BE2C (cell line): ENCODE data around the gene DNASE2.

Experiments
- DNase-seq: peaks from one replicate; pipeline ENCODE4 v3.0.0-alpha.2; 2020
- H3K27me3 ChIP-seq: fragments of 250-450 bp; sonication (Bioruptor Pico); 2 replicates; pipeline ENCODE4 v1.5.1; 2020; ENCODE audit warnings: mild to moderate bottlenecking
- H3K36me3 ChIP-seq: fragments of 250-450 bp; sonication (Bioruptor Pico); 2 replicates; pipeline ENCODE4 v1.5.1; 2020; ENCODE audit warnings: mild to moderate bottlenecking
- H3K4me1 ChIP-seq: fragments of 250-450 bp; sonication (Bioruptor Pico); 2 replicates; pipeline ENCODE4 v1.5.1; 2020
- H3K4me3 ChIP-seq: 2 replicates; pipeline ENCODE4 v1.5.1; 2011; ENCODE audit warnings: low read depth, low read length
- H3K9me3 ChIP-seq: fragments of 250-450 bp; sonication (Bioruptor Pico); 2 replicates; pipeline ENCODE4 v1.5.1; 2020
- TF ChIP-seq, protein P1 (sequence below): IDR thresholded peaks from 2 replicates; pipeline ENCODE4 v1.5.1; 2012; ENCODE audit warnings: mild to moderate bottlenecking, low read depth, low read length

DNASE2 gene

GRCh38 chr19:12865746-12866415, 15.4 kb downstream of the DNASE2 start:
- no peak for DNase-seq
- Histone ChIP-seq H3K4me3 (no peak overlapping the region), H3K36me3 (peaks cover 21% of the 10 kb centered on the region), H3K27me3 (no peaks in the 10 kb centered on the region), H3K4me1 (no peaks in the 10 kb centered on the region), H3K9me3 (no peaks in the 10 kb centered on the region)
- TF ChIP-seq, protein P1, sequence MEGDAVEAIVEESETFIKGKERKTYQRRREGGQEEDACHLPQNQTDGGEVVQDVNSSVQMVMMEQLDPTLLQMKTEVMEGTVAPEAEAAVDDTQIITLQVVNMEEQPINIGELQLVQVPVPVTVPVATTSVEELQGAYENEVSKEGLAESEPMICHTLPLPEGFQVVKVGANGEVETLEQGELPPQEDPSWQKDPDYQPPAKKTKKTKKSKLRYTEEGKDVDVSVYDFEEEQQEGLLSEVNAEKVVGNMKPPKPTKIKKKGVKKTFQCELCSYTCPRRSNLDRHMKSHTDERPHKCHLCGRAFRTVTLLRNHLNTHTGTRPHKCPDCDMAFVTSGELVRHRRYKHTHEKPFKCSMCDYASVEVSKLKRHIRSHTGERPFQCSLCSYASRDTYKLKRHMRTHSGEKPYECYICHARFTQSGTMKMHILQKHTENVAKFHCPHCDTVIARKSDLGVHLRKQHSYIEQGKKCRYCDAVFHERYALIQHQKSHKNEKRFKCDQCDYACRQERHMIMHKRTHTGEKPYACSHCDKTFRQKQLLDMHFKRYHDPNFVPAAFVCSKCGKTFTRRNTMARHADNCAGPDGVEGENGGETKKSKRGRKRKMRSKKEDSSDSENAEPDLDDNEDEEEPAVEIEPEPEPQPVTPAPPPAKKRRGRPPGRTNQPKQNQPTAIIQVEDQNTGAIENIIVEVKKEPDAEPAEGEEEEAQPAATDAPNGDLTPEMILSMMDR: no peak

GRCh38 chr19:12864721-12865715, 16.2 kb downstream of the DNASE2 start:
- DNase-seq: no peak
- Histone ChIP-seq H3K27me3 (no peaks in the 10 kb centered on the region), H3K9me3 (no peaks in the 10 kb centered on the region), H3K36me3 (peaks cover 25% of the 10 kb centered on the region), H3K4me3 (no peak overlapping the region), H3K4me1 (no peaks in the 10 kb centered on the region)
- TF ChIP-seq, protein P1: no peak

- TF ChIP-seq, protein P1: no peak
- Histone ChIP-seq H3K27me3 (no peaks in the 10 kb centered on the region), H3K4me3 (no peak overlapping the region), H3K36me3 (peaks cover 19% of the 10 kb centered on the region), H3K9me3 (no peaks in the 10 kb centered on the region), H3K4me1 (no peaks in the 10 kb centered on the region)
- DNase-seq: no peak
Observed at GRCh38 chr19:12864143-12864542, 17.1 kb downstream of the DNASE2 start.

GRCh38 chr19:12859546-12859945, 21.7 kb downstream of the DNASE2 start:
- DNase-seq: no peak
- Histone ChIP-seq H3K36me3 (peaks cover 12% of the 10 kb centered on the region), H3K4me1 (no peaks in the 10 kb centered on the region), H3K27me3 (no peaks in the 10 kb centered on the region), H3K4me3 (no peak overlapping the region), H3K9me3 (no peaks in the 10 kb centered on the region)
- TF ChIP-seq, protein P1: no peak

DNA sequence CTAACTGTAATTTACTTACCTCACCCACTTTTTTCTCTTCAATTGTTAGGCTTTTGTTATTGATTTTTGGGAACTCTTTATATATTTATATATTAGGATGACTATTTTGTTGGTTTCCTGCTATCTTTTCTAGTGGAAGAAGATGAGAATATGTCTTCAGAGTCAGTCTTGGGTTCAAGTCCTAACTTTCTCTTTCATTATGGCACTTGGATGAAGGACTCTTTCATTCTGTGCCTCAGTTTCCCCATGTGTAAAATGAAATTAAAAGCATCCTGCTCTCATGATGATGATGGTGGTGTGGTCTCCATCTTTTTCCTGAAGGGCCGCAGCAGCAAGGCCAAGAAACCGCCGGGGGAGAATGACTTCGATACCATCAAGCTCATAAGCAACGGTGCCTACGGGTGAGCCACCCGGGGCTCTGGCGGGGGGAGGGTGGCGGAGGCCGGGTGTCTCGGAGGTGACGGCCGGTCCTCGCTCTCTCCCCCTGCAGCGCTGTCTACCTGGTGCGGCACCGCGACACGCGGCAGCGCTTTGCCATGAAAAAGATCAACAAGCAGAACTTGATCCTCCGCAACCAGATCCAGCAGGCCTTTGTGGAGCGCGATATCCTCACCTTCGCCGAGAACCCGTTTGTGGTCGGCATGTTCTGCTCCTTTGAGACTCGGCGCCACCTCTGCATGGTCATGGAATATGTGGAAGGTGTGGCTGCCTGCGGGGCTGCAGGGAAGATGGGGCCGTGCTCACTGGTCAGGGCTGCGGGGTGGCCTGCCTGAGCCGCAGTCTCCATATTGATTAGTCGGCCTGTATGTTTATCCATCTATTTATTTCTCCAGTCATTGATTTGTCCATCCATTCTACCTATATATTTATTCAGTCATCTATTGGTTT, 23.0 kb downstream of the DNASE2 start:
- no peaks in the 10 kb centered on the region for H3K27me3 ChIP-seq
- TF ChIP-seq, protein P1: no peak
- no peak overlapping the region for H3K4me3 ChIP-seq
- peaks cover 19% of the 10 kb centered on the region for H3K36me3 ChIP-seq
- no peaks in the 10 kb centered on the region for H3K9me3 ChIP-seq
- DNase-seq: no peak
- no peaks in the 10 kb centered on the region for H3K4me1 ChIP-seq
